ENCODE data around the gene SFRP5. TPM values are rescaled to one million over a fixed set of nuclear protein-coding genes. Genes with fewer than 3 reads are reported as not detected.
A peak's percentile ranks its signal among the peaks of the same experiment; 100 is the strongest.

SFRP5 gene
- total RNA-seq, 1 donor from 2014 or later = not detected

DNA sequence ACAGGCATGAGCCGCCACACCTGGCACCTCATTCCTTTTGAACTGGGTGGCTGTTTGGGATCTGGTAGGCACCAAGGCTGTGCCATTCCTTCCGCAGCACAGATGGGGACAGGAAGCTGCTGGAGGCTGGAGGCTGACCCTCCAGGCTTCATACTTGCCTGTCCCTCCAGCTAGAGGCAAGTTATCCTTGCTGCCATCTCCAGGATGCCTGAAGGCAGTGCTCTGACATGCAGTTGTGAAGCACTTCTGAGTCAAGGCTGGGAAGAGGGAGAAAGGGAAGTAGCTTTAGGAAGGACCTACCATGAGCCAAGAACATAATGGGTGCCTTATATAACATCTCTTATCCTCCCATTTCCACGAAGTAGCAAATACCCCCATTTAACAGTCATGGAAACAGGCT lies 48.8 kb downstream of the SFRP5 start:
- TF ChIP-seq, protein P1, sequence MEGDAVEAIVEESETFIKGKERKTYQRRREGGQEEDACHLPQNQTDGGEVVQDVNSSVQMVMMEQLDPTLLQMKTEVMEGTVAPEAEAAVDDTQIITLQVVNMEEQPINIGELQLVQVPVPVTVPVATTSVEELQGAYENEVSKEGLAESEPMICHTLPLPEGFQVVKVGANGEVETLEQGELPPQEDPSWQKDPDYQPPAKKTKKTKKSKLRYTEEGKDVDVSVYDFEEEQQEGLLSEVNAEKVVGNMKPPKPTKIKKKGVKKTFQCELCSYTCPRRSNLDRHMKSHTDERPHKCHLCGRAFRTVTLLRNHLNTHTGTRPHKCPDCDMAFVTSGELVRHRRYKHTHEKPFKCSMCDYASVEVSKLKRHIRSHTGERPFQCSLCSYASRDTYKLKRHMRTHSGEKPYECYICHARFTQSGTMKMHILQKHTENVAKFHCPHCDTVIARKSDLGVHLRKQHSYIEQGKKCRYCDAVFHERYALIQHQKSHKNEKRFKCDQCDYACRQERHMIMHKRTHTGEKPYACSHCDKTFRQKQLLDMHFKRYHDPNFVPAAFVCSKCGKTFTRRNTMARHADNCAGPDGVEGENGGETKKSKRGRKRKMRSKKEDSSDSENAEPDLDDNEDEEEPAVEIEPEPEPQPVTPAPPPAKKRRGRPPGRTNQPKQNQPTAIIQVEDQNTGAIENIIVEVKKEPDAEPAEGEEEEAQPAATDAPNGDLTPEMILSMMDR (IDR thresholded peaks at IDR 0.05) = no peak
- DNase-seq (ENCODE audit: extremely low spot score, unreplicated experiment) = no peak
- Mint-ChIP-seq H3K36me3 (ENCODE audit: unreplicated experiment) (peaks cover 17% of the 10 kb centered on the region), H3K4me3 (ENCODE audit: unreplicated experiment) (no peak overlapping the region), H3K27me3 (ENCODE audit: unreplicated experiment) (no peaks in the 10 kb centered on the region), H3K9me3 (ENCODE audit: unreplicated experiment) (no peaks in the 10 kb centered on the region), H3K4me1 (ENCODE audit: unreplicated experiment) (peaks cover 11% of the 10 kb centered on the region), H3K27ac (ENCODE audit: unreplicated experiment) (no peak overlapping the region)

DNA sequence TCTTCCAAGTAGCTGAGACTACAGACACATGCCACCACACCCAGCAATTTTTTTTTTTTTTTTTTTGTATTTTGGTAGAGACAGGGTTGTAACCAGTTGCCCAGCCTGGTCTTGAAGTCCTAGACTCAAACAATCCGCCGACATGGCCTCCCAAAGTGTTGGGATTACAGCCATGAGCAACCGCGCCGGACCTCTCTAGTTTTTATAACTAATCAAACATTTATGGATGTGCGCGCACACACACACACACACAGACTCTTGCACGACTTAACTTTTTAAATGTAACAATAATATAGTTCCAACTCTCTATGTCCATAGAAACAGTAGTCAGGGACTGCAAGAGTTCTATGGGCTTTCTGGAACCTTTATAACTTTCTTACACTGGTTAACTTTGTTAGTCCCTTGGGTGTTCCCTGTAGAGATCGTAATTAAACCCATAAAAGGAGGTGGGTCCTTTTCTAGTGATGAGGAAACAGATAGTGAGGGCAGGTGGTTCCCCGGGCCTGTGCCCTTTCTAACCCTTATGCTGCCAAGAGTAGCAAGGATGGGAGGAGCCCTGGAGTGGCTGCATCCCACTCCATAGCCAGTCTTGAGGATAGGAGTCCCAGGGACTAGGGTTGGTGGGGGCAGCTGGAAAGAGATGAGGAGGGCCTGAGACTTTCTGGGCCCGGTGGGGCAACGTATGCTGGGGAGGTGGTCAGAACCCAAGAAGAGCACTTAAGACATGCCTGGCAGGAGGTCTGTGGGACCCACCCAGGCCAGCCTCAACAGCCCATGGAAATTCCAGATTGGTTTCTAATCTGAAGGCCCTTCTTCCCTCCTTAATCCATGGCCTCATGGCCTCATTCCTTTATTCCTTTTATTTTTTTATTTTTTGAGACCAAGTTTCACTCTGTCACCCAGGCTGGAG lies 49.7 kb downstream of the SFRP5 start:
- H3K4me1 Mint-ChIP-seq (ENCODE audit: unreplicated experiment) = peaks cover 20% of the 10 kb centered on the region
- H3K4me3 Mint-ChIP-seq (ENCODE audit: unreplicated experiment) = no peak overlapping the region
- no peak for DNase-seq (ENCODE audit: extremely low spot score, unreplicated experiment)
- TF ChIP-seq, protein P1 (IDR thresholded peaks at IDR 0.05) = no peak
- no peaks in the 10 kb centered on the region for H3K9me3 Mint-ChIP-seq (ENCODE audit: unreplicated experiment)
- peaks cover 19% of the 10 kb centered on the region for H3K36me3 Mint-ChIP-seq (ENCODE audit: unreplicated experiment)
- no peaks in the 10 kb centered on the region for H3K27me3 Mint-ChIP-seq (ENCODE audit: unreplicated experiment)
- no peak overlapping the region for H3K27ac Mint-ChIP-seq (ENCODE audit: unreplicated experiment)

DNA sequence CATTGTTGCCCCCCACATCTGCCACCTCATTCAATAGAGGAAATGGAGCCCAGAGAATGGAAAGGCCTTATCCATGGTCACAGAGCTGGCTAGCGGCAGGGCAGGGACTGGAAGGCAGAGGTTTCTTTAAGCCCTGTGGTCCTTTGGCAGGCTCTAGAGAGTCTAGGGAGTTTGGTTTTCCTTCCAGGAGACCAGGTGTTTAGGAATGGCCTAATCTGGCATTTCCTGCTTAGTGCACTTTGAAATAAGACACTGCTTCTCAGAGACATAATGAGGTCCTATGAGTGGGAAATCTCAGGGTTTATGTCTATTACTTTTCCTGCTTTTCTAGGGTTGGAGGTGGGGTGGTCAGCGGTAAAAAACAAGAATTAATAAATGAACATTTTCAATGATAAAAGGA lies 52.2 kb downstream of the SFRP5 start:
- no peaks in the 10 kb centered on the region for H3K9me3 Mint-ChIP-seq (ENCODE audit: unreplicated experiment)
- TF ChIP-seq, protein P1 (IDR thresholded peaks at IDR 0.05) = no peak
- H3K36me3 Mint-ChIP-seq (ENCODE audit: unreplicated experiment) = peaks cover 23% of the 10 kb centered on the region
- no peak for DNase-seq (ENCODE audit: extremely low spot score, unreplicated experiment)
- H3K4me1 Mint-ChIP-seq (ENCODE audit: unreplicated experiment) = peaks cover 42% of the 10 kb centered on the region
- H3K27me3 Mint-ChIP-seq (ENCODE audit: unreplicated experiment) = no peaks in the 10 kb centered on the region
- H3K27ac Mint-ChIP-seq (ENCODE audit: unreplicated experiment) = no peak overlapping the region
- no peak overlapping the region for H3K4me3 Mint-ChIP-seq (ENCODE audit: unreplicated experiment)

DNA sequence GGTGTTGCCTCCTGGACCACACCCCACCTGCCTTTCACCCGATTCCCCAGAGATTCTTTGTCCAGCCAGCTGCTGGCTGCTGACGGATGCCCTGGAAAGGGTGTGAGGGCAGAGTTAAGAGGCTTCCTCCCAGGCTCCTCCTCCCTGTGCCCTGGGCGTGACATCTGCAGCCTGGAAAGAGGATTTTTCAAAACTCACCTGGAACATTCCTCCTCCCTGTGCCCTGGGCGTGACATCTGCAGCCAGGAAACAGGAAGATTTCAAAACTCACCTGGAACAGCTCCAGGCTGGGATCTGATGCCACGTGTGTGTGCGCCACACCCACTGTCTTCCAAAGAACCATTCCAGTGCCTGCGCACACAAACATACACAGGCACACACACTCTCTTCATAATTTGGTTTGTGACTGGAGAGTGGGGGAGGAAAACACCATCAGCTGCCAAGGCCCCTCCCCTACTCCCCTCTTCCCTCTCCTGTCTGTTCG lies 53.1 kb downstream of the SFRP5 start:
- Mint-ChIP-seq H3K4me3 (ENCODE audit: unreplicated experiment) (no peak overlapping the region), H3K4me1 (ENCODE audit: unreplicated experiment) (peaks cover 42% of the 10 kb centered on the region), H3K36me3 (ENCODE audit: unreplicated experiment) (peaks cover 23% of the 10 kb centered on the region), H3K27me3 (ENCODE audit: unreplicated experiment) (no peaks in the 10 kb centered on the region), H3K27ac (ENCODE audit: unreplicated experiment) (peak overlapping the region; percentile 29), H3K9me3 (ENCODE audit: unreplicated experiment) (no peaks in the 10 kb centered on the region)
- no peak for DNase-seq (ENCODE audit: extremely low spot score, unreplicated experiment)
- TF ChIP-seq, protein P1 (IDR thresholded peaks at IDR 0.05) = no peak

DNA sequence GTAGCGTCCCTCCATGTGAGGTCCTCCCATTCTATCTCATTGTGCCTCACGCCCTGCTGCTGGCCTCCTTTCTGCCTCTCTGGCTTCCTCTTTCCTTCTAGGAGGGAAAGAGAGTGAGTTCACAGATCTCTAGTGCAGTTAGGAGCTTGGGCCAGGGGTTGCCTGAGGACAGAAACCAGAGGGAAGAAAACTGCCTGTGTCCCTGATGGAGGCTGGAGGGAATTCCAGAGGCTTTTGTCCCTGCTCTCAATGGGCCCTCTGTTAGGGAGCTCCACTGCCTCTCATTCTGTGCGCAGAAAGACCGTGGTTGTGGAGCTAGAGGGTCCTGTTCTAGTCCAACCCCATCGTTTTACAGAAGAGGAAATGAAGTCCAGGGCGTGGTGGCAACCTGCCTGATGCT lies 53.6 kb downstream of the SFRP5 start:
- TF ChIP-seq, protein P1 (IDR thresholded peaks at IDR 0.05) = no peak
- H3K27ac Mint-ChIP-seq (ENCODE audit: unreplicated experiment) = no peak overlapping the region
- no peaks in the 10 kb centered on the region for H3K27me3 Mint-ChIP-seq (ENCODE audit: unreplicated experiment)
- peaks cover 45% of the 10 kb centered on the region for H3K4me1 Mint-ChIP-seq (ENCODE audit: unreplicated experiment)
- H3K9me3 Mint-ChIP-seq (ENCODE audit: unreplicated experiment) = no peaks in the 10 kb centered on the region
- H3K4me3 Mint-ChIP-seq (ENCODE audit: unreplicated experiment) = no peak overlapping the region
- no peak for DNase-seq (ENCODE audit: extremely low spot score, unreplicated experiment)
- H3K36me3 Mint-ChIP-seq (ENCODE audit: unreplicated experiment) = peaks cover 23% of the 10 kb centered on the region
